ENCODE results near the gene CTNNAL1.

GRCh38 chr9:108924466-108924865 lies 88.8 kb downstream of the CTNNAL1 start:
- TF ChIP-seq TCF12 (IDR thresholded peaks at IDR 0.05; ENCODE audit: low read depth, low read length) = no peak
- no peak for TF ChIP-seq EZH2 (IDR thresholded peaks at IDR 0.05; ENCODE audit: low read depth, low read length, severe bottlenecking)
- TF ChIP-seq SP4 (IDR thresholded peaks at IDR 0.05; ENCODE audit: low read length) = no peak
- TF ChIP-seq, protein P1, sequence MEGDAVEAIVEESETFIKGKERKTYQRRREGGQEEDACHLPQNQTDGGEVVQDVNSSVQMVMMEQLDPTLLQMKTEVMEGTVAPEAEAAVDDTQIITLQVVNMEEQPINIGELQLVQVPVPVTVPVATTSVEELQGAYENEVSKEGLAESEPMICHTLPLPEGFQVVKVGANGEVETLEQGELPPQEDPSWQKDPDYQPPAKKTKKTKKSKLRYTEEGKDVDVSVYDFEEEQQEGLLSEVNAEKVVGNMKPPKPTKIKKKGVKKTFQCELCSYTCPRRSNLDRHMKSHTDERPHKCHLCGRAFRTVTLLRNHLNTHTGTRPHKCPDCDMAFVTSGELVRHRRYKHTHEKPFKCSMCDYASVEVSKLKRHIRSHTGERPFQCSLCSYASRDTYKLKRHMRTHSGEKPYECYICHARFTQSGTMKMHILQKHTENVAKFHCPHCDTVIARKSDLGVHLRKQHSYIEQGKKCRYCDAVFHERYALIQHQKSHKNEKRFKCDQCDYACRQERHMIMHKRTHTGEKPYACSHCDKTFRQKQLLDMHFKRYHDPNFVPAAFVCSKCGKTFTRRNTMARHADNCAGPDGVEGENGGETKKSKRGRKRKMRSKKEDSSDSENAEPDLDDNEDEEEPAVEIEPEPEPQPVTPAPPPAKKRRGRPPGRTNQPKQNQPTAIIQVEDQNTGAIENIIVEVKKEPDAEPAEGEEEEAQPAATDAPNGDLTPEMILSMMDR (IDR thresholded peaks at IDR 0.05; ENCODE audit: control extremely low read depth in 1 of 3, insufficient read depth in 1 of 3, low read depth in 1 of 3, low read length in 3 of 3) = no peak
- TF ChIP-seq RNF2 (IDR thresholded peaks at IDR 0.05; ENCODE audit: borderline replicate concordance, low read depth, low read length, missing control alignments, poor library complexity, severe bottlenecking) = no peak
- no peak for TF ChIP-seq YY1 (IDR thresholded peaks at IDR 0.05; ENCODE audit: low read depth, low read length)
- TF ChIP-seq RXRA (IDR thresholded peaks at IDR 0.05; ENCODE audit: insufficient read depth, low read depth, low read length) = no peak
- TF ChIP-seq, protein P2, sequence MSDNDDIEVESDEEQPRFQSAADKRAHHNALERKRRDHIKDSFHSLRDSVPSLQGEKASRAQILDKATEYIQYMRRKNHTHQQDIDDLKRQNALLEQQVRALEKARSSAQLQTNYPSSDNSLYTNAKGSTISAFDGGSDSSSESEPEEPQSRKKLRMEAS (IDR thresholded peaks at IDR 0.05) = no peak
